Mesothelial cell of epicardium (in vitro differentiated cells): ENCODE results near the gene MAPK7. TPM values are rescaled to one million over a fixed set of nuclear protein-coding genes. Genes with fewer than 3 reads are reported as not detected.
A peak's percentile ranks its signal among the peaks of the same experiment; 100 is the strongest.

Experiments
- DNase-seq, 2 experiments: peaks; one replicate each; pipeline ENCODE4 v3.0.0; 2021; ENCODE audit warnings: low spot score in 2 of 2; ENCODE audit not compliant: unreplicated experiment in 2 of 2
- H3K27ac Mint-ChIP-seq: 2 replicates; pipeline ENCODE4 v1.8.0; 2021; ENCODE audit warnings: mixed read lengths
- H3K27me3 Mint-ChIP-seq: 2 replicates; pipeline ENCODE4 v1.8.0; 2021; ENCODE audit warnings: low read depth, mixed read lengths
- H3K36me3 Mint-ChIP-seq: 2 replicates; pipeline ENCODE4 v1.8.0; 2021; ENCODE audit warnings: mixed read lengths
- H3K4me1 Mint-ChIP-seq: 2 replicates; pipeline ENCODE4 v1.8.0; 2021; ENCODE audit warnings: mixed read lengths
- H3K4me3 Mint-ChIP-seq: 2 replicates; pipeline ENCODE4 v1.8.0; 2021; ENCODE audit warnings: mild to moderate bottlenecking, moderate library complexity, mixed read lengths
- H3K9me3 Mint-ChIP-seq: 2 replicates; pipeline ENCODE4 v1.8.0; 2021; ENCODE audit warnings: mixed read lengths
- CTCF ChIP-seq: fragments of 200-600 bp; sonication (generic); IDR thresholded peaks from one replicate; pipeline ENCODE4 v1.5.0; 2021; ENCODE audit warnings: antibody characterized with exemption; ENCODE audit not compliant: unreplicated experiment
- total RNA-seq: library from RNA; stranded (reverse); gene quantifications from 3 replicates; pipeline ENCODE4 v1.2.1, GENCODE V29; 2021

Gene MAPK7
- total RNA-seq, 1 donor from 2014 or later: 46.0 TPM

- DNase-seq: no peak
- no peak for TF ChIP-seq CTCF
- Mint-ChIP-seq H3K4me1 (peaks cover 5% of the 10 kb centered on the region), H3K36me3 (peaks cover 12% of the 10 kb centered on the region), H3K27ac (peak overlapping the region; percentile 37), H3K9me3 (no peaks in the 10 kb centered on the region), H3K27me3 (no peaks in the 10 kb centered on the region), H3K4me3 (no peak overlapping the region)
Observed at GRCh38 chr17:19331543-19332245, 46.6 kb upstream of the MAPK7 start.

GRCh38 chr17:19332371-19333131 is 45.7 kb upstream of the MAPK7 start:
- Mint-ChIP-seq H3K4me3 (no peak overlapping the region), H3K27ac (no peak overlapping the region), H3K9me3 (no peaks in the 10 kb centered on the region)

GRCh38 chr17:19333132-19333440 is 45.2 kb upstream of the MAPK7 start:
- Mint-ChIP-seq H3K36me3 (peaks cover 6% of the 10 kb centered on the region), H3K27me3 (no peaks in the 10 kb centered on the region), H3K27ac (no peak overlapping the region), H3K9me3 (no peaks in the 10 kb centered on the region), H3K4me1 (peaks cover 5% of the 10 kb centered on the region), H3K4me3 (no peak overlapping the region)
- no peak for TF ChIP-seq CTCF
- no peak for DNase-seq

More at GRCh38 chr17:19332371-19333131, 45.7 kb upstream of the MAPK7 start:
- Mint-ChIP-seq H3K27me3 (no peaks in the 10 kb centered on the region), H3K4me1 (peaks cover 5% of the 10 kb centered on the region), H3K36me3 (peaks cover 8% of the 10 kb centered on the region)
- TF ChIP-seq CTCF: no peak
- no peak for DNase-seq

GRCh38 chr17:19333736-19334290 is 44.5 kb upstream of the MAPK7 start:
- Mint-ChIP-seq H3K4me1 (peaks cover 5% of the 10 kb centered on the region), H3K36me3 (peaks cover 5% of the 10 kb centered on the region), H3K4me3 (no peak overlapping the region), H3K27me3 (no peaks in the 10 kb centered on the region), H3K27ac (no peak overlapping the region), H3K9me3 (no peaks in the 10 kb centered on the region)
- no peak for DNase-seq
- no peak for TF ChIP-seq CTCF

- H3K27me3 Mint-ChIP-seq: no peaks in the 10 kb centered on the region
- no peak overlapping the region for H3K4me3 Mint-ChIP-seq
- no peak overlapping the region for H3K27ac Mint-ChIP-seq
- no peaks in the 10 kb centered on the region for H3K9me3 Mint-ChIP-seq
- peaks cover 5% of the 10 kb centered on the region for H3K36me3 Mint-ChIP-seq
- DNase-seq: no peak
- no peak for TF ChIP-seq CTCF
- peaks cover 5% of the 10 kb centered on the region for H3K4me1 Mint-ChIP-seq
Observed at GRCh38 chr17:19334331-19334730, 44.0 kb upstream of the MAPK7 start.
